Stimulated activated CD8-positive, alpha-beta memory T cell treated with anti-CD3 and anti-CD28 coated beads, Interleukin-4, amount 100 ng/mL, for 1 hour (primary cell): ENCODE data around the gene KRTAP21-1.
"Not testable (repeated sequence)": the region's sequence is repeated elsewhere in the genome, so short reads cannot be mapped to it uniquely, and the experiment has no call there.

Source experiments
- DNase-seq, 2 donors: peaks; one replicate each; pipeline ENCODE4 v3.0.0-alpha.2; 2020; ENCODE audit warnings: low read depth in 2 of 2, low spot score in 1 of 2

Gene KRTAP21-1

DNA sequence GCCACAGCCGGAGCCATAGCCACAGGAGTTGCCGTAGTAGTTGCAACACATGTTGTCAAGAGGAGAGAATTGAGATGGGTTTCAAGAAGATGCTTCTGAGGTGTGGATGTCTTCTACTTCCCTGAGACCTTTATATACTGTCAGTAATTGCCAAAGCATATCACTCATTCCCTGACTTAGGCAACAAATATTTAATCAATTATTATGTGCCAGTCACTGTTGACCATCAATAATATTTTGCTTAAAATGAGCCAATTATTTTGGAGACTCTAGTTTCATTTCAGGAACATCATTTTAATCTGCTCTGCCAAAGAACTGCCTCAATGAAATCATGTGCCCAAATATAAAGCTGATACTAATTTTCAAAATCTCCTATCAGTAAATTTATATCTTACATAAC is at the start of gene KRTAP21-1:
Gene KRTAP21-1 (minus strand): TSS at position 101 of the 400 bp plus-strand sequence. CDS start 50 bp downstream, at position 51.
- DNase-seq = not testable (repeated sequence)

DNA sequence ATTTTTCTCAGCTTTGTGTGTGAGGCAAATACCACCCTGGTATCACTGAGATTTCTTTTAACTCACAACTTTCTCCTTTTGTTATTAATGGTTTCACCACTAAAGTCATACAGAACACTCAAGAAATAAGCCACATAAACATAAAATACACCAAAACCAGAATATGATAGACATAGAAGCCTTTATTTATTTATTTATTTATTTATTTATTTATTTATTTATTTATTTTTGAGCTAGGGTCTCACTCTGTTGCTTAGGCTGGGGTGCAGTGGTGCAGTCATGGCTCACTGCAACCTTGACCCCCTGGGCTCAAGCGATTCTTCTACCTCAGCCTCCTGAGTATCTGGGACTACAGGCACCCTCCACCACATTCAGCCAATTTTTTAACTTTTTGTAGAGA is 45.4 kb upstream of the KRTAP21-1 start:
- no peak for DNase-seq

DNA sequence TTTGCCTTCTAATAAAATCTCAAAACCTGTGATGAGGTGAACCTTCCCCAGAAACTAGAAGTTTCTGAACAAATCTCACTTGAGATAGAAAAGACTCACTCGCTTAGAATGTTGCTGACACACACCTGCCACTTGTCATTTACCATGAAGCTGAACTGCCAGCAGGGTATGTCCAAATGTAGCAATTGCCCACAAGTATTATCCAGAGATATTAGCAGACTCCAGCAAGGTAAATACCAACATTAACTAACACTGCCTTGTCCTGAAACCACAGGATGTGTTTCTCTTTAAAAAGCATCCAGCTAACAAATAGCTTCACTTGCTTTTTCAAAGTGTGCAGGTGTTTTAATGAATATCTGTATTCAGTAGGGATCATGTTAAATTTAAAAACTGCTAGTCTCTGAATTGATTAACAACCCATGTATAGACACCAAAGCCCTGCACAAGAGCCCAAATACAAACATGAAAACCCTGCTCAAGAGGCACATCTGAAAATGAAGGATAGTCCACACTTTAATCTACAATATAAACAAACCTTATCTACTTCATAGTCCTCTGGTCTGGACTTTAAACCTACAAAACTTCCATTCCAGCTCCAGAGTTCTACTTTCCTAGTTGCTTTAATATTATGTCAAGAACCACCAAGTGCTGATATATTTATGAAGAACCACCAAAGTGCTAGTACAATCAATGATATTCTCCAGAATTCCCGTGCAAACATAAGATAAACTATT is 38.5 kb upstream of the KRTAP21-1 start:
- DNase-seq = no peak

DNA sequence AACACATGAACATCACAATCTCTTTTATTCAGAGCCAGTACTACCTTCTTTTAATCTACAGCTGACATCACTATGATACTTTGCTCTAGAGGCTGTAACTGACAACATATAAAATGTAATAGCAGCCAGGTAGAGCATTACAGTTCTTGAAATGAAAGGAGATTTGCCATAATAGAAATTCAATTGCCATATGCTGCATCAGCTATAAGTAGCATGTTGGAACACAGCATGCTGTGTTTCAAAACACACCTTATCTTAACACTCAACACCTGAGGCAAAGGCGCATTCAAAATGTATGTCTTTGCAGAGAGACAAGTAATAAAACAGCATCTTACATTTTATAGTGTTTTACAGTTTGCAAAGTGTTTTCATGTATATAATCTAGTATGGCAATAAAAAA is 24.0 kb upstream of the KRTAP21-1 start:
- DNase-seq = no peak

DNA sequence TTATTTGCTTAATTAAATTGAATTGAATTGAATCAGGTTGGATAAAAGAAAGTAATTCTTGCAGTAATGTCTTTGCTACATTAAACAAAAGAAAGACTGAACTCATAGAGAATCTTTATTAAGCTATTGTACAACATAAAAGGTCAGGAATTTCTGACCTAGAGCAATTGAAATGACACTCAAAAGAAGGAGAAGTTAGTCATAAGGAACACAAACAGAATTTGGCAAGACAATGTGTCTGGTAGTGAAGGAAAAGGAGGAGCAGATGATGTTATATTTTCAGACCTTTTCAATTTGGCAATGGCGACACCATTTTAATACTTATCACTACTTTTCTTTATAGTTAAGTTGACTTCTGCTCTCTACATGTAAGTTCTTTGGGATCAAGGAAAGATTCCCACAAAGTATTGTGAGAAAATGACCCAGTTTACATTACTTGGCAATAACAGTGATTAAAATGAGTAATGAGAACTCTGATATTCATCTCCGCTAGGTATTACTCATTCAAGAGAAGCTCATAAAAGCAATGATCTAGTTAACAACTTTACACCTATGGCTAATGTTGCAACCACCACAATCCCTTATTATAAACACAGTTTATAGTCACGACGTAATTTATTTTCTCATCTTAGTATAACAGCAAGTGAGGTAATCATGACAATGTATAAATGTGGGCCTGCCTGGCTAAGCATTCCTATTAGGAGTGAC is 14.7 kb upstream of the KRTAP21-1 start:
- no peak for DNase-seq

DNA sequence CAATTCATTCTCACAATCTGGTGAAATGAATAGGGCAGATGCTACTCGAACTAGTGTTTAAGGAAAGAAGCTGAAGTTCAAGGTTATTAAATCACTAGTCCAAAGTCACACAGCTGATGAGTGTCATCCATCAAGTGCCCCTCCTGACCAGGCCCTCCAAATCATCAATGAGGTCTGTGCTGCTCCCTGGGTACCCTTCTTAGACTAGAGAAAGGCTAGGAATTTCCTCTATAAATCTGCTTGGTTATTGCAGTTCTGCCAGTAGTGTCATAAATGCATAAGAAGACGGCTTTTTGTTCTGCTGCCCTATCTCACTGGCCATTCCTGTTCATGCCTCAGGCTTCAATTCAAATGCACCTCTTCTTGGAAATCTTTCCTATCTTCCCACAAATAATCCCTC is 5.5 kb upstream of the KRTAP21-1 start:
- no peak for DNase-seq

DNA sequence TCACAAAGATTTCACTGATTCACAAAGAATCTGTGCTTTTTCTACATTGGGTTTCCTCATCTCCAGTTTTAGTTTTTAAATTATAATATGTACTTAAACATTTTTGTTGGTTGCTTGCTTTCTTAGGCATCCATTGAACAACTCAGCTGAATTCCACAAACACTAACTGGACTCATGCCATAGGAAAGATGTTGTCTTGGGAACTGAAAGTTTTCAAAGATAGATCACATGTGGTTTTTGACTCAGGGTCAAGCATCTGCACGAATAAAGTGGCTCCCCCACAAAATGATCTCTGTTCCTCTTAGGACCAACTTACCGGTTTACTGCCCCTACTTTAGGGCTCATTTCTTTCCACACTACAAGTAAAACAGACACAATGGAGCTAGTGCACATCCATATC is 3.1 kb upstream of the KRTAP21-1 start:
- DNase-seq = no peak

DNA sequence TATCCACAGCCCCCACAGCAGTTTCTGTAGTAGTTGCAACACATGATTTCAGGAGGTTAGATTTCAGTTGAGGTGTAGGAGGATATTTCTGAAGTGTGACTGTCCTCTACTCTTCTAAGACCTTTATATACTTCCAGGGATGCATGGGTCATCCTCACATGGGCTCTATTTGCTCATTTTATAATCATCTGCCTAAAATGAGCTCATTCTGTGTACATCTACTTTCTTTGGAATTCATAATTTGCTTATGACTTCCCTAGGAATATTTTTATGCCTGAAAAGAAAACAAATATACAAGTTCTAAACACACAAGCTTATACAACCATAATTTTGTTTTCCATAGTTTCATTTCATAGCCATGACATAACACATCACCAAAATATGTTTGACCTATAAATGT is 8.1 kb downstream of the KRTAP21-1 start, which contains the start of gene KRTAP21-2:
Gene KRTAP21-2 (minus strand): TSS at position 101 of the 400 bp plus-strand sequence. CDS start 57 bp downstream, at position 44.
- DNase-seq = no peak

DNA sequence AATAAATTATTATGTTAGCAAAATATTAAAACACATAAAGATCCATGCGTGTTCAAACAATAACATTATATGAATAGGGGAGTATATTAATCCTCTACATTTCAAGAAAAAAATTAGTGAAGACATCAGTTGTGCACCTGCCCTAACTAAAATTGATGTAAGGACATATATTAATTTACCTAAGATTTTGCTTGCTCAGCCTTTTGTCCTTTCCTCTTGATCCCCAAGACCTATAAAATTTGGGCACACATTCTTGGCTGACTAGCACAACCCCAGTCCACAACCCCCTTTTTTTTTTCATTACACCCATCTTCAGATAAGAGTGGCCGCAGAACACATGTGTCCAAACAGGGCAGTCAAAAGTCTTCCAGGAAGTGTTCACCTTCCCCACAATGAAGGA is 14.8 kb downstream of the KRTAP21-1 start:
- no peak for DNase-seq

DNA sequence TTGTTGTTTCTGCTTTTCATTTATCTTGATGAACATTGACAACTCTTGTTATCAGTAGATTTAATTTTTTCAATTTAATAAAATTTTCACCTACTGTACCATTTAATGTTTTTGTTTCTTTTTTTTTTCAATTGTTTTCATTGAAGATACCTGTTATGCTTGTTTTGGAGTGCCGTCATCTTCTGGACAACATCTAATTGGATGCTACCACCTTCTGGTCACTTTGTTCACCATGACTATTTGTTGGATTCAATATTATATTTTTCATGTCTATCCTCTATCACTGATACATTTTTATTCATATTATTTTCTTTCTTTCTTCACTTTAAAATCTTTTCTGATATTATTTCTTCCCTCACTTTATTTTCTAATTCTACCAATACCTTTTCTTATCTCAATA is 22.2 kb downstream of the KRTAP21-1 start:
- DNase-seq = no peak

DNA sequence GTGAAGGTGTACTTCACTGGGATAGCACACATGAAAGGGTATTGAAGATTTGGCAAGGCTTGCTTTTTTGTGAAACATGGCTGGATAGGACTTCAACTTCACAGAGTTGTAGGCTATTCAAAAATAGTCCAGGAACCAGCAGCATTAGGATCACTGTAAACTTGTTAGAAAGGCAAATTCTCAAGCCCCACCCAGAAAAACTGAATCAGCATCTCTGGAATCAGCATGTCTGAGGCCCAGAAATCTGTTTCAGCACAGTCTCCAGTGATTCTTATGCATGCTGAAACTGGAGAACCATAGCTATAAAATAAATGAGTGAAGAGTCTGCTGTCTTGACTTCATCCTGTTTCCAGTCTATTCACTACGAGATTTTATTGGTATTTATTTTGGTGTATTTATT is 28.5 kb downstream of the KRTAP21-1 start:
- no peak for DNase-seq

DNA sequence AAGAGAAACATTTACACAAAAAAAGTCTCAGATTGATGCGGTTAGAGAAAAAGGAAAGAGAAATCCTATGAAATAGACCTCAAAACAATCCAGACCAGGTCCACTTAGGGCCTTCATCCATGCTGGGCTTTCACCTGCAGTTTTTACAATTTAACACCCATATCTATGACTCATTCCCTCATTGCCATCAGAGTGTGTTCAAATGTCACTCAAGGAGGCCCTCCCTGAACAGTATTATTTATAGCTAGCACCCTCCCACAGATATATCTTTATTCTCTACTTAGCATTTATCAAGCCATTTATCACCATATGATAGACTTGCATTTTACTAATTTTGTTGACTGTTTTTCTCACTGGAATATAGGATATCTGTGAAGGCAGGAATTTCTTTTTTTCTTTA is 35.8 kb downstream of the KRTAP21-1 start:
- DNase-seq = no peak

DNA sequence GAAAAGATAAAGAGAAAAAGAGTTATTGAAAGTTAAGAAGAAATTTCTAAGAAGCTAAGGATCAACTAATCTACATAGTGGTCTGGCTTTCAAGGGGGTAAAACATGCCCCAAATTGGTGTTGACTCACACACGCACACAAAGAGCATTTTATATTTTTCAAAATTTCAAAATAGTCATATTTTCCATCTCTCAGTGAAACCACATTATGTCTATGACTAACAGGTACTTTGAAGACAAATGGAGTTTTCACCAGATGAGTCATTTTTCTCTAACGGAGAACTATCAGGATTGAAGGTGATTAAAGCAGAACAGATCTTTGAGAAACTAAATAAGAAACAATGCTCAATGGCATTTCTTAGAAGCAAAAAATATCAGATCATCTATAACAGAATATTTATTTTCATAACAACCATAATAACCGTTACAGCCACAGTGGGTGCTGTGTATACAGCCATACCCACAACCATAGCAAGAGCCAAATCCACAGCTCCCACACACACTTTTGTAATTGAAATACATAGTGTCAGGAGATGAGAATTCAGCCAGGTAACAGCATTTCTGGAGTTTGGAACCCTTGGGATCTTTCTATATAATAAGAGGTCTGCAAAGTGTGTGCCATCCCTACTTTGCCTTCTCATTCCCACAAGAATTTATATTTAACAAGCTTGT is 36.9 kb downstream of the KRTAP21-1 start, which contains the start of gene KRTAP21-3:
Gene KRTAP21-3 (minus strand): TSS at position 539 of the 671 bp plus-strand sequence. CDS start 18 bp downstream, at position 521.
- DNase-seq = no peak

DNA sequence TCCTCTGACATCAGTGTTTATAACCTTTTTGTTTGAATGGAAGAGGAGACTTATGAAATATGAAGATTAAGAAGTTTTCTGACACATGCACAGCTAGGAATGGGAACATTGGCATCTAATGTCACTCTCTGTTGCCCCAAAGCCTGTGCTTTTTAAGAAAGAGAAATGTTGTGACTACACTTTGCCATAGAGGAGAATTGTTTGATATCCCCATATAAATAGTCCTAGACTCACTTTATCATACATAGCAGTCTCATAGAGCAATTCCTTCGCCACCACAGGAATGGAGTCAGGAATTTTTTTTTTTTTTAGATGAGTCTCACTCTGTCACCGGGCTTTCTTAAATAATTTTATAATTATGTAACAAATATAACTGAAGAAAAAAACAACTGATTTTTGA is 38.1 kb downstream of the KRTAP21-1 start:
- DNase-seq = no peak

DNA sequence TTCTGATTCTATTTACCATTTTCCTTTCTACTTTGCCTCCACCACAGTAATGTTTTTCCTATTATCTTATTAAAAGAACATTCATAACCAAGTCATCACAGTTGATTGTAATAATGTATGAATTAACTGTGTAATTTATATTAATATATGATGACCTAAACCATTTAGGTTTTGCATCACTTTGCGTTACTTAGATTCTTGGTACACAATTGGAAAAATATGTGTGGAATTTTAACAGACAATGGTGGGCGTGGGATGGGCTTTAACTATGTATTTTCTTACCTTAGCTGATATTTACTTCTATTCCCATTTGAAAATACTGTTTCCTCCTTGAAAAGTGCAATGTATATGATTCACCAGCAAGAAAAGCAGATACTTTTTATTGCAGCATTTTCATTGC is 40.3 kb downstream of the KRTAP21-1 start:
- no peak for DNase-seq

DNA sequence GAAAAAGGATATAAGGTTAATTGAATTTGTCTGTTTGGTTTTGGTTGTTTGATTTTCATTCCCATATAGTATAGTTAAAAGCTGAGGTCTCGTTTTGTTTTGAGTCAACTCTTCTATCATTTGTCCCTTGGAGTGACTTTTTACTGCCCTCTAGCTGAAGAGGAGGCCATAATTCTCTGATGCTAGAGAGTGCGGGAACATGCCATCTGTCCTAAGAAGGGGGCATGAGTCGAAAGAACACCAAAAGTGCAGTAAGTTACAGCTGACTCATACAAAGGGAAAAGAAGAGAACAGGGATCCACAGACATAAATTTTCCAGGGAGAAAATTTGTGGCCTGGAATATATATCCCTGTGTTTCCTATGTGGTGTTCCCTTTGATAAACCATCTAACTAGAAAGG is 40.8 kb downstream of the KRTAP21-1 start:
- DNase-seq = no peak

DNA sequence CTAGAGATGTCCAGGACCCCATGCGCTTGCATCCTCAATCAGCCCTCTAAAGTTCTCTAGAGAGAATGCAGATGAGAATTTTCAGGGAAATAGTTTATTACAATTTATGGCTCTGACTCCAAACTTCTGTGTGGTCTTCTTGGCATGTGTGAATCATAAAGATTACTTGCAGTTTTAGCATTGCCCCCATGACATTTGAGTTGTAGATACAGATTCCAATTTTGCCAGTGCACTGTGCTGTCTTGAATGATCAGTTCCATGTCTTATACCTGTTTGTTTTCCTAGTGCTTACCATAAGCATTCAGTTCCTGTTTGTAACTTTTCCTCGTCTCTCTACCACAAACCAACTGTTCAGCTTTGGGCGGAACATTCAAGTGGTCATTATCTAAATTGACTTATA is 41.5 kb downstream of the KRTAP21-1 start:
- no peak for DNase-seq

DNA sequence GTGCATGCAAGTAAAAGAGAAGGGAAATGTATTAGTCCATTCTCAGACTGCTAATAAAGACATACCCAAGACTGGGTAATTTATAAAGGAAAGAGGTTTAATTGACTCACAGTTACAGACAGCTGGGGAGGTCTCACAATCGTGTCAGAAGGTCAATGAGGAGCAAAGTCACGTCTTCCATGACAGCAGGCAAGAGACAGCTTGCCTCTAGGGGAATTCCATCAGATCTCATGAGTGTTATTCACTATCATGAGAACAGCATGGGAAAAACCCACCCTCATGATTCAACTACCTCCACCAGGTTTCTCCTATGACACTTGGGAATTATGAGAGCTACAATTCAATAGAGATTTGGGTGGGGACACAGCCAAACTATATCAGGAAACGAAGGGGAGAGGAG is 44.7 kb downstream of the KRTAP21-1 start:
- no peak for DNase-seq

DNA sequence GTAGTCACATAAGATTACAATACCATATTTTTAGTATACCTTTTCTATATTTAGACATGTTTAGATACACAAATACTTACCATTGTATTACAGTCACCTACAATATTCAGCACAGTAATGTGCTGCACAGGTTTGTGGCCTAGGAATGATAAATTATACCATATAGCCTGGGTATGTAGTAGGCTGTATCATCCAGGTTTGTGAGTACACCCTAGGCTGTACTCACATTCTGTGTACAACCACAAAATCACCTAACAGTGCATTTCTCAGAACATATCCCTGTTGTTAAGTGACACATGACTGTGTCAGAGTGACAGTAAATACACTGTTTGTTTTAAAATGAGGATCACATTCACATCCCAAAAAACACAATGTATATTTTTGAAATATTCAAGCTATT is 47.8 kb downstream of the KRTAP21-1 start:
- no peak for DNase-seq
